Neural progenitor cell (in vitro differentiated cells): ENCODE measurements around the gene SHC2. TPM values are rescaled to one million over a fixed set of nuclear protein-coding genes. Genes with fewer than 3 reads are reported as not detected.

Experiments used
- DNase-seq: peaks from one replicate; pipeline ENCODE4 v3.0.0-alpha.2; 2016; ENCODE audit warnings: low spot score
- H2AFZ ChIP-seq: fragments of 200-600 bp; sonication (generic); replicated peaks from 2 replicates; pipeline ENCODE4 v1.6.1; 2016; ENCODE audit warnings: antibody characterized with exemption
- H3F3A ChIP-seq: fragments of 200-600 bp; sonication (generic); 2 replicates; pipeline ENCODE4 v1.6.1; 2016; ENCODE audit warnings: antibody characterized with exemption, low read depth
- H3K27ac ChIP-seq: fragments of 200-600 bp; sonication (generic); 2 replicates; pipeline ENCODE4 v1.5.1; 2016; ENCODE audit warnings: mild to moderate bottlenecking
- H3K27me3 ChIP-seq: fragments of 200-600 bp; sonication (generic); 2 replicates; pipeline ENCODE4 v1.6.1; 2016; ENCODE audit warnings: mild to moderate bottlenecking, moderate library complexity
- H3K36me3 ChIP-seq: fragments of 200-600 bp; sonication (generic); 2 replicates; pipeline ENCODE4 v1.5.1; 2016
- H3K4me1 ChIP-seq: fragments of 200-600 bp; sonication (generic); 2 replicates; pipeline ENCODE4 v1.6.1; 2016; ENCODE audit warnings: mixed run types
- H3K4me2 ChIP-seq: fragments of 200-600 bp; sonication (generic); 2 replicates; pipeline ENCODE4 v1.6.1; 2016
- H3K4me3 ChIP-seq: fragments of 200-600 bp; sonication (generic); 2 replicates; pipeline ENCODE4 v1.5.1; 2016
- H3K79me2 ChIP-seq: fragments of 200-600 bp; sonication (generic); 2 replicates; pipeline ENCODE4 v1.6.1; 2016; ENCODE audit warnings: low read depth
- H3K9ac ChIP-seq: fragments of 200-600 bp; sonication (generic); 2 replicates; pipeline ENCODE4 v1.6.1; 2016
- H3K9me3 ChIP-seq: fragments of 200-600 bp; sonication (generic); 2 replicates; pipeline ENCODE4 v1.5.1; 2016; ENCODE audit warnings: low read depth
- H4K20me1 ChIP-seq: fragments of 200-600 bp; sonication (generic); 2 replicates; pipeline ENCODE4 v1.6.1; 2016; ENCODE audit warnings: low read depth
- H3K27ac Mint-ChIP-seq: 3 replicates; pipeline ENCODE4 v1.8.0; 2021; ENCODE audit warnings: mixed read lengths
- H3K27me3 Mint-ChIP-seq: 2 replicates; pipeline ENCODE4 v1.8.0; 2022; ENCODE audit warnings: low read depth, mild to moderate bottlenecking, inconsistent platforms, moderate library complexity, mixed read lengths; ENCODE audit not compliant: insufficient read depth
- H3K36me3 Mint-ChIP-seq: 3 replicates; pipeline ENCODE4 v1.8.0; 2021; ENCODE audit warnings: mixed read lengths
- H3K4me1 Mint-ChIP-seq: 3 replicates; pipeline ENCODE4 v1.8.0; 2021; ENCODE audit warnings: mixed read lengths
- H3K4me3 Mint-ChIP-seq: 3 replicates; pipeline ENCODE4 v1.8.0; 2021; ENCODE audit warnings: mild to moderate bottlenecking, moderate library complexity, mixed read lengths
- H3K9me3 Mint-ChIP-seq: 3 replicates; pipeline ENCODE4 v1.8.0; 2020; ENCODE audit warnings: mixed read lengths
- EZH2 ChIP-seq: fragments of 200-600 bp; sonication (generic); IDR thresholded peaks from 2 replicates; pipeline ENCODE4 v1.6.1; 2017; ENCODE audit warnings: antibody characterized with exemption, mild to moderate bottlenecking, moderate library complexity
- EZH2phosphoT487 ChIP-seq: fragments of 200-600 bp; sonication (generic); IDR thresholded peaks from 2 replicates; pipeline ENCODE4 v1.6.1; 2017; ENCODE audit warnings: antibody characterized with exemption
- total RNA-seq: library from RNA; depleted of rRNA; stranded (reverse); fragments of >200 nt; gene quantifications from 2 replicates; pipeline ENCODE4 v1.2.3, GENCODE V29; 2015; ENCODE audit warnings: low replicate concordance
- TF ChIP-seq, protein P1 (sequence below): fragments of 200-600 bp; sonication (generic); IDR thresholded peaks from 2 replicates; pipeline ENCODE4 v1.5.1; 2017; ENCODE audit warnings: antibody characterized with exemption, mild to moderate bottlenecking

The SHC2 gene
- total RNA-seq, 1 donor from 2014 or later: 3.2 TPM

DNA sequence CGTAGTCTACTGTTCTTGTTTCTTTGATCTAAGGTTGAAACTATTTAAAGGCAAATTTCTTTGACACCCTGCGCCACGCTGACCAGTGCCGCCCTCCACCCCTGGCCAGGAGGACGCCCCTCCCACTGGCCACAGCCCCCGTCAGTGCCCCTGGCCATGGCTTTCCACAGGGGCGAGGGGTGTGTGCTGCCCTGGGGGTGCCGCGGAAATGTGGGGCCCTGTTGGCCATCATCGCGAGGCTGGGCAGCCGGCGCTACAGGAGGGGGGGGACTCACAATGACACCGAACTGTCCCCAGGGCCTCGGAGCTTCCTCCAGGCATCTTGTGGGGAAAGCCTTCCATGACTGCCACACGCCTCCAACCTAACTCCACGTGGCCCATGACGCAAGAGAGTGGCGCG lies 10.9 kb downstream of the SHC2 start:
- no peaks in the 10 kb centered on the region for H3K4me1 ChIP-seq
- no peaks in the 10 kb centered on the region for H3K36me3 ChIP-seq
- no peaks in the 10 kb centered on the region for H3K27me3 ChIP-seq
- no peak overlapping the region for H3K9ac ChIP-seq
- Mint-ChIP-seq H3K27me3 (peaks cover 6% of the 10 kb centered on the region), H3K4me3 (no peak overlapping the region), H3K27ac (no peak overlapping the region), H3K4me1 (peaks cover 5% of the 10 kb centered on the region), H3K36me3 (no peaks in the 10 kb centered on the region), H3K9me3 (peaks cover 16% of the 10 kb centered on the region)
- no peak overlapping the region for H3K4me3 ChIP-seq
- peaks cover 11% of the 10 kb centered on the region for H3F3A ChIP-seq
- no peak overlapping the region for H3K4me2 ChIP-seq
- DNase-seq: no peak
- no peaks in the 10 kb centered on the region for H3K9me3 ChIP-seq
- no peaks in the 10 kb centered on the region for H4K20me1 ChIP-seq
- H3K79me2 ChIP-seq: no peaks in the 10 kb centered on the region
- H3K27ac ChIP-seq: no peak overlapping the region
- H2AFZ ChIP-seq: no peak overlapping the region
- TF ChIP-seq EZH2phosphoT487 (no peak), EZH2 (no peak)
- TF ChIP-seq, protein P1, sequence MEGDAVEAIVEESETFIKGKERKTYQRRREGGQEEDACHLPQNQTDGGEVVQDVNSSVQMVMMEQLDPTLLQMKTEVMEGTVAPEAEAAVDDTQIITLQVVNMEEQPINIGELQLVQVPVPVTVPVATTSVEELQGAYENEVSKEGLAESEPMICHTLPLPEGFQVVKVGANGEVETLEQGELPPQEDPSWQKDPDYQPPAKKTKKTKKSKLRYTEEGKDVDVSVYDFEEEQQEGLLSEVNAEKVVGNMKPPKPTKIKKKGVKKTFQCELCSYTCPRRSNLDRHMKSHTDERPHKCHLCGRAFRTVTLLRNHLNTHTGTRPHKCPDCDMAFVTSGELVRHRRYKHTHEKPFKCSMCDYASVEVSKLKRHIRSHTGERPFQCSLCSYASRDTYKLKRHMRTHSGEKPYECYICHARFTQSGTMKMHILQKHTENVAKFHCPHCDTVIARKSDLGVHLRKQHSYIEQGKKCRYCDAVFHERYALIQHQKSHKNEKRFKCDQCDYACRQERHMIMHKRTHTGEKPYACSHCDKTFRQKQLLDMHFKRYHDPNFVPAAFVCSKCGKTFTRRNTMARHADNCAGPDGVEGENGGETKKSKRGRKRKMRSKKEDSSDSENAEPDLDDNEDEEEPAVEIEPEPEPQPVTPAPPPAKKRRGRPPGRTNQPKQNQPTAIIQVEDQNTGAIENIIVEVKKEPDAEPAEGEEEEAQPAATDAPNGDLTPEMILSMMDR: no peak

DNA sequence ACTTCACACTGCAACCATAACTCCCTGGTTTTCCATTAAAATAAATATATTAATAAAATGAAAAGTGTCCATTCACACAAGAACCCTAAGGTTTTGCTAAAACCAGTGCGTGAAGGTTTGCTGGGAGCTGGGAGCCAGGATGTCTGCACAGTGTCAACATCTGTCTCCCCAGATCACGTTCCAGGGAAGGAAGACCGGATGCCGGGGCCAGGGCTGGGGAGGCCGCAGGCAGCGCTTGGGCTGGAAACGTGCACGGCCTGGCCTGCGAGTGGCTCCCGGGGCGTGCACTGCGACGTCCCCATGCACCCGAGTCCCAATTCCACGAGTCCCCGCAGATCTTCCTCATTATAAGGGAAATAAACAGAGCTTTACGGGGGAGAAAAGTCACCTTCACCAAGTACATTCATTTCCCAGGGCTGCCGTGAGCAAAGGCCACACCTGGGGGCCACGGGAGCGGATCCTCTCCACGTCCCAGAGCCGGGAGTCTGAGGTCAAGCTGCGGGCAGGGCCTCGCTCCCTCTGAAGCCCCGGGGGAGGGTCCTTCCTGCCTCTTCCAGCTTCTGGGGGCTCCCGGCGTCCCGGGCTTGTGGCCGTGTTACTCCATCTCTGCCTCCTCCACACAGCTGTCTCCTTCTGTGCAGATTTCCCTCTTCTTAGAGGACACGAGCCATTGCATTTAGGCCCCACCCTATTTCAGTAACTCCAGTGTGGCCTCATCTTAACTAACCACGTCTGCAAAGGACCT lies 12.8 kb downstream of the SHC2 start:
- peaks cover 5% of the 10 kb centered on the region for H3K4me1 Mint-ChIP-seq
- no peaks in the 10 kb centered on the region for H3K4me1 ChIP-seq
- H3K9ac ChIP-seq: no peak overlapping the region
- H3K27ac ChIP-seq: no peak overlapping the region
- no peaks in the 10 kb centered on the region for H3K36me3 ChIP-seq
- H3K36me3 Mint-ChIP-seq: no peaks in the 10 kb centered on the region
- H3K27me3 Mint-ChIP-seq: peaks cover 6% of the 10 kb centered on the region
- peak overlapping the region; percentile 35 for H3K4me3 Mint-ChIP-seq
- H3K4me3 ChIP-seq: no peak overlapping the region
- DNase-seq: no peak
- H3K27ac Mint-ChIP-seq: no peak overlapping the region
- no peaks in the 10 kb centered on the region for H4K20me1 ChIP-seq
- H3K9me3 ChIP-seq: no peaks in the 10 kb centered on the region
- H3K9me3 Mint-ChIP-seq: peaks cover 16% of the 10 kb centered on the region
- no peaks in the 10 kb centered on the region for H3K79me2 ChIP-seq
- no peak overlapping the region for H2AFZ ChIP-seq
- H3K27me3 ChIP-seq: no peaks in the 10 kb centered on the region
- TF ChIP-seq EZH2 (no peak), EZH2phosphoT487 (no peak)
- TF ChIP-seq, protein P1: no peak
- H3K4me2 ChIP-seq: no peak overlapping the region
- H3F3A ChIP-seq: peaks cover 11% of the 10 kb centered on the region

DNA sequence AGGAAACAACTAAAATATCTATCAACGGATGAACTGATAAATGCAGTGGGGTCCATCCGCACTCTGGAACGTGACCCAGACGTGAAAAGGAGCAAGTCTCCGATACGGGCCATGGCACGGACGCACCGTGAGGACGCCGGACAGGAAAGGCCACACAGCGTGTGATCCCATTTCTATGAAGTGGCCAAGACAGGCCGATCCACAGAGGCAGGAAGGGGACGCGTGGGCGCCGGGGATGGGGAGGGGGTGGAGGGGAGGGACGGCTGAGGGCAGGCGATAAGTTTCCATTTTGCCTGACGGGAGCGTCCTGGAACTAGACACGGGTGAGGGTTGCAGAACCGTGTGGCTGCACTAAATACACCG lies 13.8 kb downstream of the SHC2 start:
- H3K36me3 Mint-ChIP-seq: peaks cover under 1% of the 10 kb centered on the region
- Histone ChIP-seq H3K36me3 (no peaks in the 10 kb centered on the region), H2AFZ (no peak overlapping the region), H3K4me1 (no peaks in the 10 kb centered on the region), H3K79me2 (no peaks in the 10 kb centered on the region), H3K27me3 (no peaks in the 10 kb centered on the region), H3K9ac (no peak overlapping the region), H4K20me1 (no peaks in the 10 kb centered on the region), H3K9me3 (no peaks in the 10 kb centered on the region), H3K4me3 (no peak overlapping the region), H3K4me2 (no peak overlapping the region), H3K27ac (no peak overlapping the region), H3F3A (peaks cover 11% of the 10 kb centered on the region)
- DNase-seq: no peak
- peaks cover 5% of the 10 kb centered on the region for H3K4me1 Mint-ChIP-seq
- peaks cover 6% of the 10 kb centered on the region for H3K27me3 Mint-ChIP-seq
- H3K27ac Mint-ChIP-seq: no peak overlapping the region
- H3K9me3 Mint-ChIP-seq: peaks cover 15% of the 10 kb centered on the region
- no peak for TF ChIP-seq EZH2
- no peak overlapping the region for H3K4me3 Mint-ChIP-seq

DNA sequence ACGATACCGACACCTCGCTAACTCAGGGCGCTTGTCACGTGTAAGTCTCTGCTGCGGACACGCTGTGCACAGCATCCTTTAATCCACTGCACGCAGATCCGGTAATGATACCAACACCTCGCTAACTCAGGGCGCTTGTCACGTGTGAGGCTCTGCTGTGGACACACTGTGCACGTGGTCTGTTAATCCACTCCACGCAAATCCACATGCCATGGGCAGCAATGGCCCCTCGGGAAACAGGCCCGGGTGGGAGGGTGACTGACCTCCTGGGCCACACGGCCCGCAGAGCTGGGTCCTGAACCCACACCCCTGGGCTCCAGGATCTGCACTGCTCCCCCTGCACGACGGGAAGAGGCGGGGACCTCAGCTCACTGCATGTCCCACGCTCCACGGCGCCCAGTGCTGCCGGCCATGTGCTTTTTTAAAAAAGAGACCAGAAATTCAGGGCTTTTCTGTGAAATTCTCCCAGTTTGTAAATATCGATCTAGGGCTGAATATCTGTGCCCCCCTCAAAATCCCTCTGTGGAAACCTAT lies 16.1 kb downstream of the SHC2 start:
- H3K4me3 Mint-ChIP-seq: no peak overlapping the region
- H3K4me3 ChIP-seq: no peak overlapping the region
- no peaks in the 10 kb centered on the region for H3K27me3 Mint-ChIP-seq
- H3K9ac ChIP-seq: no peak overlapping the region
- H3K4me1 ChIP-seq: no peaks in the 10 kb centered on the region
- peak overlapping the region; percentile 29 for H3K27ac Mint-ChIP-seq
- no peaks in the 10 kb centered on the region for H3K79me2 ChIP-seq
- H3K27ac ChIP-seq: no peak overlapping the region
- H3K36me3 ChIP-seq: no peaks in the 10 kb centered on the region
- H3K27me3 ChIP-seq: no peaks in the 10 kb centered on the region
- H3K4me2 ChIP-seq: no peak overlapping the region
- no peak overlapping the region for H2AFZ ChIP-seq
- H3K9me3 ChIP-seq: no peaks in the 10 kb centered on the region
- TF ChIP-seq EZH2phosphoT487 (no peak), EZH2 (no peak)
- TF ChIP-seq, protein P1: no peak
- H3K4me1 Mint-ChIP-seq: peaks cover 10% of the 10 kb centered on the region
- peaks cover 3% of the 10 kb centered on the region for H3K9me3 Mint-ChIP-seq
- H3F3A ChIP-seq: no peaks in the 10 kb centered on the region
- DNase-seq: no peak
- peaks cover 8% of the 10 kb centered on the region for H3K36me3 Mint-ChIP-seq
- no peaks in the 10 kb centered on the region for H4K20me1 ChIP-seq
